ENCODE results near the gene LGALS7. TPM values are rescaled to one million over a fixed set of nuclear protein-coding genes. Genes with fewer than 3 reads are reported as not detected.

Gene LGALS7
- total and polyA plus RNA-seq, 2 of the 8 experiments (the other 6 are each of a cell fraction or from before 2014, with no cell fraction given): 0.32 TPM; not detected in 1

GRCh38 chr19:38736036-38736412 lies 37.3 kb downstream of the LGALS7 start:
- Histone ChIP-seq H4K91ac (replicated peaks; ENCODE audit: insufficient read length, low read length) (no peak overlapping the region), H2AK5ac (ENCODE audit: low read depth, low read length) (no peak overlapping the region), H4K8ac (ENCODE audit: extremely low read depth, insufficient read depth, low read length) (peak overlapping the region; percentile 88; the same call in 1 of the 2 replicates), H2BK20ac (ENCODE audit: low read length) (no peak overlapping the region), H3K18ac (ENCODE audit: extremely low read depth, low read length) (no peak overlapping the region), H3K36me3 (ENCODE audit: control insufficient read depth in 2 of 4, insufficient read depth in 4 of 4, low read length in 3 of 4) (peaks cover under 1 to 9% (median 4%) of the 10 kb centered on the region in 4 experiments; a peak in 5 of 8 replicates), H2BK120ac (replicated peaks; ENCODE audit: low read depth, low read length) (no peak overlapping the region), H3K4me1 (replicated peaks in 1 of 4; ENCODE audit: control insufficient read depth in 3 of 4, insufficient read depth in 4 of 4, low read length in 3 of 4) (peaks cover 0 to 15% (median 10%) of the 10 kb centered on the region in 4 experiments; a peak in 6 of 7 replicates), H3K9me3 (ENCODE audit: insufficient read depth in 2 of 2, low read depth in 1 of 2, low read length in 1 of 2) (peaks cover 0 to 3% of the 10 kb centered on the region in 2 experiments; a peak in 1 of 4 replicates), H3K56ac (replicated peaks; ENCODE audit: insufficient read length, low read depth, low read length) (no peak overlapping the region), H3K27me3 (replicated peaks in 1 of 4; ENCODE audit: control insufficient read depth in 3 of 4, extremely low read depth in 1 of 4, insufficient read depth in 3 of 4, low read length in 3 of 4) (peaks cover 4 to 16% (median 13%) of the 10 kb centered on the region in 4 experiments), H3K79me1 (ENCODE audit: low read depth, low read length) (peaks cover 2% of the 10 kb centered on the region), H3K27ac (ENCODE audit: low read depth, low read length) (no peak overlapping the region), H3K4me2 (ENCODE audit: insufficient read depth in 1 of 2, low read depth in 2 of 2, low read length in 2 of 2) (peak overlapping the region; percentile 65 to 73), H3K4ac (replicated peaks; ENCODE audit: insufficient read length, low read depth, low read length) (no peak overlapping the region), H4K5ac (ENCODE audit: insufficient read length, low read depth, low read length) (no peak overlapping the region), H3K14ac (ENCODE audit: insufficient read length) (no peak overlapping the region), H2BK12ac (ENCODE audit: low read depth, low read length) (no peak overlapping the region), H3K4me3 (ENCODE audit: extremely low read depth in 1 of 4, insufficient read depth in 2 of 4, low read depth in 3 of 4, low read length in 4 of 4) (peak overlapping the region; percentile 31 to 63 (median 38); a peak in 7 of 8 replicates), H3K9ac (replicated peaks in 1 of 4; ENCODE audit: extremely low read depth in 1 of 4, low read depth in 3 of 4, low read length in 3 of 4) (no peak overlapping the region), H2BK15ac (ENCODE audit: low read length) (no peak overlapping the region), H3K79me2 (ENCODE audit: control insufficient read depth in 1 of 2, insufficient read depth in 2 of 2, low read length in 2 of 2) (no peaks in the 10 kb centered on the region), H4K20me1 (replicated peaks in 1 of 2; ENCODE audit: control insufficient read depth in 1 of 2, insufficient read depth in 2 of 2, low read length in 2 of 2) (peaks cover 2 to 8% of the 10 kb centered on the region in 2 experiments), H3K23me2 (ENCODE audit: low read depth, low read length) (peaks cover 10% of the 10 kb centered on the region; the same call in 1 of the 2 replicates), H3K23ac (ENCODE audit: insufficient read length) (no peak overlapping the region), H2BK5ac (ENCODE audit: low read depth, low read length) (no peak overlapping the region), H2AFZ (ENCODE audit: low read length) (no peak overlapping the region)
- TF ChIP-seq MAX (IDR thresholded peaks at IDR 0.05) (peak; percentile 38; the same call in 1 of the 2 replicates), POLR2A (IDR thresholded peaks at IDR 0.05; ENCODE audit: control extremely low read depth in 1 of 2, low read depth in 2 of 2, low read length in 2 of 2) (no peak), KDM4A (IDR thresholded peaks at IDR 0.05; ENCODE audit: low read depth, low read length, severe bottlenecking) (peak; percentile 25), TAF1 (IDR thresholded peaks at IDR 0.05; ENCODE audit: low read depth, low read length) (0 out of 2 replicates have a peak, but pooled peaks have one; percentile 24)
- ChIA-PET POLR2A (ENCODE audit: partially characterized antibody) (interaction anchor here (0.7 to 1.6 kb wide), 4 partner anchors 33 to 113 kb away, joined by 3 to 6 read pairs (median 3); no protein-coding TSS in a partner anchor), CTCF (ENCODE audit: partially characterized antibody) (interaction anchor here (2.0 kb wide), 1 partner anchor 10 kb away, joined by 4 read pairs; no protein-coding TSS in a partner anchor)
- no peak for FAIRE-seq
- peak in 1 of 2 experiments; percentile 77 for DNase-seq (ENCODE audit: low read depth in 1 of 2, low spot score in 2 of 2)
- WGBS, 2 experiments (ENCODE audit: extremely low coverage in 1 of 2, insufficient coverage in 1 of 2, insufficient read length in 1 of 2, insufficient replicate concordance in 2 of 2, low coverage in 1 of 2, low lambda C conversion rate in 2 of 2, missing lambda C conversion rate in 1 of 2): 11% methylated on average over 25 of the region's 42 CpGs; no CpG with 5 or more reads in 1 of the 2 experiments

All from H1 (cell line).